Measurements from ENCODE around the gene KRTAP10-9.
A peak's percentile ranks its signal among the peaks of the same experiment; 100 is the strongest.
"Not testable (repeated sequence)": the region's sequence is repeated elsewhere in the genome, so short reads cannot be mapped to it uniquely, and the experiment has no call there.

The KRTAP10-9 gene

DNA sequence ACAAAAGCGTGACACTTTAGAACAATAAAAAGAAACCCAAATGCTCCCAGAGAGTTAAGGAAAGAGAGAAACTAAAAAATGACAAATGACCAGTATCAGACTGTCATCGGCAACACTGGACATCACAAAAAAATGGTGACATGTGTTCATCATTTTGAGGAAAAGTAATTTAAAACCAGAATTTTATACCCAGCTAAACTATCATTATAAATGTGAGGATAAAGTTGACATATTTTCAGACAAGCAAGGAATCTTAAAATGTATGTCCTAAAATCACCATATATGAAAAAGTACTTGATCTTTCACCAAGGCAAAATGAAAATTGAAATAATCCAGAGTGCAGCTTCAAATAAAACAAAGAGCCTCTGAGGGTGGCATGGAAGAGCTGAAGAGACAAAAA is 18.0 kb downstream of the KRTAP10-9 start:
- DNase-seq, result no peak

DNA sequence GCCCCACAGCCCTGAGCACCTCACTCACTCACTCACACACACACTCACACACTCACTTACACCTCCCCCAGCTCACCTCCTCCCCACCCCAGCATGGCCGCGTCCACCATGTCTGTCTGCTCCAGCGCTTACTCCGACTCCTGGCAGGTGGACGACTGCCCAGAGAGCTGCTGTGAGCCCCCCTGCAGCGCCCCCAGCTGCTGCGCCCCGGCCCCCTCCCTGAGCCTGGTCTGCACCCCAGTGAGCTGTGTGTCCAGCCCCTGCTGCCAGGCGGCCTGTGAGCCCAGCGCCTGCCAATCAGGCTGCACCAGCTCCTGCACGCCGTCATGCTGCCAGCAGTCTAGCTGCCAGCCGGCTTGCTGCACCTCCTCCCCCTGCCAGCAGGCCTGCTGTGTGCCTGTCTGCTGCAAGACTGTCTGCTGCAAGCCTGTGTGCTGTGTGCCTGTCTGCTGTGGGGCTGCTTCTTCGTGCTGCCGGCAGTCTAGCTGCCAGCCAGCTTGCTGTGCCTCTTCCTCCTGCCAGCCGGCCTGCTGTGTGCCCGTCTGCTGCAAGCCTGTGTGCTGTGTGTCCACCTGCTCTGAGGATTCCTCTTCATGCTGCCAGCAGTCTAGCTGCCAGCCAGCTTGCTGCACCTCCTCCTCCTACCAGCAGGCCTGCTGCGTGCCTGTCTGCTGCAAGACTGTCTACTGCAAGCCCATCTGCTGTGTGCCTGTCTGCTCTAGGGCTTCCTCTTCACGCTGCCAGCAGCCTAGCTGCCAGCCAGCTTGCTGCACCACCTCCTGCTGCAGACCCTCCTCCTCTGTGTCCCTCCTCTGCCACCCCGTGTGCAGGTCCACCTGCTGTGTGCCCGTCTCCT is 19.7 kb downstream of the KRTAP10-9 start, which contains the start of gene KRTAP10-11:
Gene KRTAP10-11 (plus strand): TSS at position 49 of the 856 bp plus-strand sequence. CDS start 45 bp downstream, at position 94.
- DNase-seq, result not testable (repeated sequence)

DNA sequence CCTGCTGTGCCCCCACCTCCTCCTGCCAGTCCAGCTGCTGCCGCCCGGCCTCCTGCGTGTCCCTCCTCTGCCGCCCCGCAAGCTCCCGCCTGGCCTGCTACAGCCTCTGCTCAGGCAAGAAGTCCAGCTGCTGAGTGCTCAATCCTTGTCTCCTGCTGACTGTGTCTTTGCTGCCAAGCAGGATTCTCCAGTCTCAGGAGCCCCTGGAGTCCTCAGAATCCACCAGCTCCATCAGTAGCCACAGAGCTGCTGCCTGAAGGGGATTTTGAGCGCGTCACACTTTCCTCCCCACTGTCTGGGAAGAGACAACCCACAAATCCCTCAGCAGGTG is 20.3 kb downstream of the KRTAP10-9 start:
- DNase-seq, result no peak

DNA sequence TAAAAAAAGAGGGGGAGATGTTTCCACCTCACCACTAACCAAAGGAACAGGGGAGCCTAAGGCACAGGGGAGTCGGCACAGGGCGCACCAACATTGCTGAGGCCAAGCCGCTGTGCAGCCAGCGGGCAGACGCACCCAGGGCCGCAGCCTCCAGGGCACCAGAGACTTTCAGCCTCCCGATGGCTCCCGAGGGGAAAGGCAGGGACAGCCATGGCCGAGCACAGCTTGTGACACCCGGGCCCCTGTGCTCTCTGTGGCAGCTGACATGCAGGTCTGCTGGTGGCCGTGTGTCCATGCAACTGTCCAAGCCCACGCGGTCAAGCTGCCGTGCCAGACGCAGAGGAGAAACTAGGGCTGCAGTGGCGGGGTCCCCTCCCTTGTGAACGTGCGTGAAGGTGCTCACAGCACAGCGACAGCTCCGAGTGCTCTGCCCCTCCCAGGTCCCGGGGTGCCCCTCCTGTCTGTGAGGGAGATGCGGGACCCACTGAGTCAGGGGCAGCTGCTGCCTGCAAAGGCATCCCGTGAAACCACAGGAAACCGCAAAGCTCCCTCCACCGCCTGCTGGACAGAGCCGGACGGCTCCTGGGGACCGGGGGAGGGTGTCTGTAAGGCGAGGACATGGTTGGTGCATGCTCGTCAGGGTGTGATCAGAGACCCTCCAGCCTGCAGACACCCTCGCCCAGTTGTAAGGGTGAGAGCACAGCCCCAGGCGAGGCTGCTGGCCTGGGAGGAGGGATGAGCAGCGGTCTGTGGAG is 21.8 kb downstream of the KRTAP10-9 start:
- DNase-seq, result no peak

DNA sequence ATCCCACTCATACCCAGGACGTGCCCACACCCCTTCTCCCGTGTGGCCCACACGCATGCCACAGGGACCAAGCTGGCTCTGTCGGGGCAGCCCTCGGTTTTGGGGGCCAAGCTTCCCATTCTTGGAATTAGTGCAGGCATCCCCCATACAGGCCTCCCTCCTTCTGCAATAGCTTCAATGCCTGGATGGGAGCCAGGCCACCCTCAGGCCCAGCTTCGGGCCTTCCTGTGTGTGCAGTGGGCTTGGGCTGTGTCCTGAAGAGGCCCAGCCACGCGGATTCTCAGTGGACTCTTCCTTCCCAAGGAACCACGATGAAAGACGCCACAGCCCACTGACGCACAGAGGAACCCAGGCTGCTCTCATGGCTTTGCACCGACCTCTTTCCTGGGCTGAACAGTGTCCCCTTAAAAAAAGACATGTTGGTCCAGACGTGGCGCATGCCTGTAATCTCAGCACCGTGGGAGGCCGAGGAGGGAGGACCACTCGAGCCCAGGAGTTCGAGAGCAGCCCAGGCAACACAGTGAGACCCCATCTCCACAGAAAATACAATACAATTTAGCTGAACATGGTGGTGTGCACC is 22.7 kb downstream of the KRTAP10-9 start:
- no peak for DNase-seq

DNA sequence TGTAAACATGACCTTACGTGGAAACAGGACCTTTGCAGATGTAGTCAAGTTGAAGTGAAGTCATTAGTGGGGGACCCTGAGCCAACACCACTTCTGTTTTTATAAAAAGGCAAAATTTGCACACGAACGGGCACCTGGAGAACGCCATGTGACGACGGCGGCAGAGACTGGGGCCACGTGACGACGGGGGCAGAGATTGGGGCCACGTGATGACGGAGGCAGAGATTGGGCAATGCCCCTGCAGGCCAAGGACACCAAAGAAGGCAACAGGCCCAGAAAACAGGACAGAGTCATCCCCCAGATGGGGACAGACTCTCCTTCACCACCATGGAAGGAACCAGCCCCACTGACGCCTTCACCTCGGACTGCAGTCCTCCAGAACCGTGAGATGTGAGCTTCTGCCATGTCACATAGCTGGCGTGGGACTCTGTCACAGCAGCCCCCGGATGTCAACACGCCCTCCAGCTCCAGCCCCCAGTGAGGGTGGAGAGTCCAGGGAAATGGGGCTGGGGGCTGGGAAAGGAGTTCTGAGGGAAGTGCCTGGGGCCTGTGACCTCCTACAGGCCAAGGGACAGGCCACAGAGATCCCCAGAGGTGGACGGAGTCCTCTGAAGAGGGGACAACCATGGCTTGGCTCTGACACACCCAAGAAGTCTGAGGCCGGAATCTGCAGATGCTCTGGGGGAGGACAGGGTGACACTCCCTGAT is 23.5 kb downstream of the KRTAP10-9 start:
- no peak for DNase-seq

DNA sequence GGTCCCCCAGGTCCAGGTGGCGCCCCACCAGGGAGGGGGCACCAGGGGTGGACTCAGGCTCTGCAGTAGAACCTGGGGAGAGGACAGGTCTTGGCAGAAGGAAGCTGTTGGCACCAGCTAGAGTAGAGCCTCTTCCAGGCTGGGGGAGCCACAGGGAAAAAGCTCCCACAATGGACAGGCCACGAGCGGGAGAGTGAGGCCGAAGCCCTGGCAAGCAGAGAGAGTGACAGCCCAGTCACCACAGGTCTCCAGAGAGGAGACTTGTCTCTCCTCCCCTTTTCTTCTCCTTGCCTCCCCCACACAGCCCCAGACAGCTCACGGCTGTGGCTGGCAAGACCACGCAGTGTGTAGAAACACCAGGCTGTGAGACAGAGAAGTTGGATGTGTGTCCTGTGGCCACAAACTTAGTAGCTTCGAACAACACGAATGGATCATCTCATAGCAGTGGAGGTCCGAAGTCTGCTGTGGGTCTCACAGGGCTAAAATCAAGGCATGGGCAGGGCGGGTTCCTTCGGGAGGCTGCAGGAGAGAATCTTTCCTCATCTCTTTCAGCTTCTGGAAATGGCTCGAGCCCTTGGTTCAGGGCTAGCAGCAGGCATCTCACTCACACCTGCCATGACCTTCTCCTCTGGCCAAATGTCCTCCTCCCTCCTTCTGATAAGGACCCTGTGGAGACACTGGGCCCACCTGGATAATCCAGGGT is 24.2 kb downstream of the KRTAP10-9 start:
- no peak for DNase-seq

DNA sequence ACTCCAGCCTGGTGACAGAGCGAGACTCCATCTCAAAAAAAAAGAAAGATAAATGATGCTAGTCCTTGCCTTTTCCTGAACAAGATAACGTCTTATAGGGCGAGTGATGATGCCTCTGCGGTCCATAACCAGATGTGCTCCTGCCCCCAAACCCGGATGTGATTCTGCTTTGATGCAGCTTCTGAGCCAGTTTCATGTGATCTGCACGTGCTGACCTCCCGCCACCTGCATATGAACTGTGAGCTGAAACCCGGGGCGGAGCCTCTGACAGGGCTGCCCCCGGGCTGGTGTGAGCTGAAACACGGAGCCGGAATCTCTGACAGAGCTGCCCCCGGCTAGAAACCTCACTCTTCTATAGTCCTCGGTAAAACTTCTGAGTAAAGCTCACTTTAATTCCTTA is 26.2 kb downstream of the KRTAP10-9 start:
- DNase-seq, result no peak

DNA sequence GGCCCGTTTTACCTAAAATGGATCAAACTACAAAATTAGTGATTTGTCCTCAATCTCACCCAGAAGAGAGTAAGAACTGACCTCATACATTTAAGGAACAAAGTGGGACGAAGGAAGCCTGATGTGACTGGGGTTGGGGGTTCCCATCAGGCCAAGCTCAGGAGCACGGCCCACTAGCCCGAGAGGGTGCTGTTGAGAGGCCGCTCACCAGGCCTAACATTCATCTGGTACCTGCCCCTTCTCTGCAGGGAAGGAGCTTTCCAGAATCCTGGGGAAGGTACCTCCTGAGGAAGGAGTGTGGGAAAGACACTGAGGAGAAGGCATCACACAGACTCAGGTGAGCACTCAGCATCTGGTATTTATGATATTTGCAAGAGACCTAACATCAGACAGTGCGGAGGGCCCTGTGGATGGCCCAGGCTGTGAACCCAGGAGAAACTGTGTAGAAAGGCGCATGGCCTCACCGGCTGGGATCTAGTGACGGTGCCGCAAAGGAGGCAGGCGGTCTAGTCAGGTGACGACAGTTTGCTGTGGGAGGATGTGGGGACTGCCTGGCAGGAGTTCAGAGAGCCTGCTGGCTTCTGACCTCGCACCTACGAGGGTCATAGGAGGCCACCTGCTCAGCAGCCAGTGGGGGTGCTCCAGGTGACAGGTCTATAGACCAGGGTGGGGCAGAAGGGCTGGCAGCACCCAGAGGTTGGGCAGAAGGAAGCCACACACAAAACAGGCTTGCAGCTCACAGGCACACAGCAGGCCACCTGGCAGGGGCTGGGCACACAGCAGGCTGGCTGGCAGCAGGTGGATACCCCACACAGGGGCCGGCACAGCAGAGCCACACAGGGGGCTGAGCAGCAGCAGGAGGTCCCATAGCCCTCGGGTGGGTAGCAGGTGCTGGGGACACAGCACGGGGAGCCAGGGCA is 27.0 kb downstream of the KRTAP10-9 start:
- peak; percentile 64 for DNase-seq

DNA sequence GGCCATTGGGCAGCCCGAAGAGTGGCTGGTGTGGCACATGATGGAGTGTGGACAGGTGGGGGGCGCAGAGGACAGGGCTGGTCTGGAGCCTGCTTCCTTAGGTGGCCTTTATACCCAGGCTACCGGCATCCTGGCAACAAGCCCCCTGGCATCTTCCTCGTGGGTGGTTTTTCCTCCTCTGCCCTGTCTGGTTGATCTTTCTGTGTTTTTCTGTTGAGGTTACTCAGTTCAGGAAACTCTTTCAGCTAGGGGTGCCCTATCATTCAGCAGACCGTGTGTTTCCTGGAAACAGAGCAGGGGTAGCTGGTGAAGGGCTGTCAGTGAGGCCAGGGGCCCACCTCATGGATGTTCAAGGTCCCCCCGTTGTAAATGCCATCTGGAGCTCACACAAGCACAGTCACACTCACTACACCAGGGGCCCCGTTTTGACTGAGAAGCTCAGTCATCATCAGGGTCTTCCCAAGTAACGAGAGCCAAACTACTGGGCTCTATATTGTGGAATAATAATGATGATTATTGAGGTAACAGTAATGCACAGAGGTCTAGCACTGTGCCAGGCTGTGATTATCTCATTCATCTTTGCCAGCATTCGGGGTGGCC is 27.8 kb downstream of the KRTAP10-9 start, which contains the start of gene KRTAP12-4:
Gene KRTAP12-4 (minus strand): TSS at position 84 of the 600 bp plus-strand sequence. CDS start 45 bp downstream, at position 39.
- DNase-seq, result no peak

DNA sequence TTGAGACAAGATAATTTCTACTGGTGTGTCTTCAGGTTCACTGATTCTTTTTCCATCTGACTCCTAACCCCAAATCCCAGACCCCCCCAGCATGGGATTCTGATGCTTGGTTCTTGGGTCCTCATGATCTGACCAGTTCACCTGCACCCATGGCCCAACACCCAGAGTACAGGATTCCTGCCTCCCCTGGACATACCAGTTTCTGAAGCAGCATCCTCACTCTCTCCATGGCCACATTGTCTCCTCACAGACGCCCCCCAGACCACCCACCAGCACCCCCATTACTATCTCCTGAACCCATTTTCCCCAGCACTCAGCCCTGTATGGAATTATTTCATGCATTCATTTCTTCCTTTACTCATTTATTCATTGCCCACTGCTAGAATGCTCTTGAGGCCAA is 30.0 kb downstream of the KRTAP10-9 start:
- DNase-seq, result no peak

DNA sequence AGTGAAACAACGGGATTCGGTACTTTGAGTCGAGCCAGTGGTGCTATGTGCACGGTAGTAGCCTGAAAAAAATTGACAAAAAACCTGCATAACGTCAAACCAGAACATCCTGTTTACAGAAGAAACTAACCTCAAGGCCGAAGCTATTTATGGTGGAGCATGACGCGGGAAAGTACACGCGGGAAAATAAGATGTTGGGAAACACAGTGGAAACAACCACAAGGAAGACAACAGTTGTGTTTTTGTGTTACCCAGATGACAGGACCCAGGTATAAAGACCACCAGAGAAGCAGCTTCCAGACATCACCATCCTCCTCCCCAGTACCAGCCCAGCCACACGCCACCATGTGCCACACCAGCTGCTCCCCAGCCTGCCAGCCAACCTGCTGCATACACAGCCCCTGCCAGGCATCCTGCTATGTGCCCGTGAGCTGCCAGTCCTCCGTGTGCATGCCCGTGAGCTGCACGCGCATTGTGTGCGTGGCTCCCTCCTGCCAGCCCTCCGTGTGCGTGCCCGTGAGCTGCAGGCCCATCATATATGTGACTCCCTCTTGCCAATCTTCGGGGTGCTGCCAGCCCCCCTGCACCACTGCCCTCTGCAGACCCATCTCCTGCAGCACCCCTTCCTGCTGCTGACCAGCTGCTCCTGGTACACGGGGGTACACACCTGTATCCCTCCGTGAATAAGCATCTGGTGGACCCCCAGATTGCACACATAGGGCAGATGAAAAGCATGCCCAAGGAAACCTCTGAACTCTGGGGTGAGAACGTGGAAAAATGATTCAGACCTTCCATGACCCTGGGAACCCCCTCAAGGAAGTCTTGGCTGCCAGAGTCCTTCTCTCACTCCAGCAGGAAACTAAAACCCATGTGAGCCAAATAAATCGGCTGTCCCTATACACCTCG is 31.0 kb downstream of the KRTAP10-9 start, which contains the start of gene KRTAP12-3:
Gene KRTAP12-3 (plus strand): TSS at position 298 of the 906 bp plus-strand sequence. CDS start 48 bp downstream, at position 346.
- peak; percentile 59 for DNase-seq

DNA sequence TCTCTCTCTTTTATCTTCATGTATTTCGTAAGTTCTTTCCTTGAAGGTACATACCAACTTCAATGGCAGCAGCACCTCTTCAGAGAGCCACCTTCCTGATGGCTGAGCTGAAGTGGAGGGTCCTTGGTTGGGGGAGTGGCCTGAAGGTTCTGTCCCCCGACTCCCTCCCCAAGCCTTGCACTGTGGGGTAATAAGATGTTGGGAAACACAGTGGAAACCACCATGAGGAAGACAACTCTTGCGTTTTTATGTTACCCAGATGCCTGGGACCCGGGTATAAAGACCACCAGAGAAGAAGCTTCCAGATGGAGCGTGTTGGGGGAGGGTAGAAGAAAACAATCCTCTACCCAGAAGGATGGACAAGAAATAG is 31.6 kb downstream of the KRTAP10-9 start:
- DNase-seq, result no peak

DNA sequence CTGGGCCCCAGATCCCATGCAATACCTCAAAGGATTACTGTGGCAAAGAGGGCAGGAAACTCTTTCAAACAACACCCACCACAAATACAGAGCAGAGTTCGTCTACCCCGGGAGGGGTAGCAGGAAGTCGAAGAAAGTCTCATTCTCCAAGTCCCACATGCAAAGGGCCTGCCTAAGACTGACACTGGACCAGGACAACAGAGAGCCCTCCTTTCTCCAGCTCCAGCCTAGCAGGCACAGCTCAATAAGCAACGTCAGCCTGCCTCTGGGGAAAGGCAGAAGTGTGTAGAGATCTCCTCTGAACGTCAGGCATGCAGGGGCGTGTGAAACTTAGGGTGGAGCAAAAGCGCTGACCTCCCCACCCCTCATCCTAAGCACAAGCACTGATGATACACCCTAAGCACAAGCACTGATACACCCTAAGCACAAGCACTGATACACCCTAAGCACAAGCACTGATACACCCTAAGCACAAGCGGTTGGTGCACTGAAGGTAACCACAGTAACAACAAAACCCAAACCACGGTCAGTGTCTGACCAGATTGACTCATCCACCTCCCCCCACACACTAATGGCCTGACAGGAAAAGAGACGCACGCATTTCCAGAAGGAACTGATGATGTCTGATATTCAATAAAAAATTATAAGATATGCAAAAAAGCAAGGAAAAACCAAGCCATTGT is 32.2 kb downstream of the KRTAP10-9 start:
- peak; percentile 18 for DNase-seq

DNA sequence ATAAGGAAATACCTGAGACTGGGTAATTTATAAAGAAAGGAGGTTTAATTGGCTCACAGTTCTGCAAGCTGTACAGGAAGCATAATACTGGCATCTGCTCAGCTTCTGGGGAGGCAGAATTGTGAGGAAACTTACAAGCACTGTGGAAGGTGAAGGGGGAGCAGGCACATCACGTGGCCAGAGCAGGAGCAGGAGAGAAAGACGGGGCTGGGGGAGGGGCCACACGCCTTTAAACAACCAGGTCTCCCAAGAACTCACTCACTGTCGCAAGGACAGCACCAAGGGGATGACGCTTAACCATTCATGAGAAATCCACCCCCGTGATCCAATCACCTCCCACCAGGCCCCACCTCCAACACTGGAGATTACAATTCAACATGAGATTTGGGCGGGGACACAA is 34.7 kb downstream of the KRTAP10-9 start:
- not testable (repeated sequence) for DNase-seq

DNA sequence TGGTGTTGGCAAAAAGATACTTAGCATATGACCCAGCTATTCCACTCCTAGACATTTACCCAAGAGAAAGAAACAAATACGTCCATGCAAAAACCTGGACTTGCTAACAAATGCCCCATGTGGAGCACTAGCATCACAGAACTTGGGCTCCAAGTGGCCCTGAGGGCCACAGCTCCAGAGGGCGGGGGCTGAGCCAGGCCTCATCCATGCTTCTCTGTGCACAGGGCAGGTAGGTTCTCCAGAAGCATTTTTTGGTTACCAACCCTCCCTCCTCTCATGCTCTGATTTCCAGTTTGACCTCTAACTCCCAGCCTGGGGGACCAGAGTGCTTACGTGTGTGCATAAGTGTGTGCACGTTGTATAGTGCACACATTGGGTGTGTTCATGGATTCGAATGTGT is 37.8 kb downstream of the KRTAP10-9 start:
- no peak for DNase-seq

DNA sequence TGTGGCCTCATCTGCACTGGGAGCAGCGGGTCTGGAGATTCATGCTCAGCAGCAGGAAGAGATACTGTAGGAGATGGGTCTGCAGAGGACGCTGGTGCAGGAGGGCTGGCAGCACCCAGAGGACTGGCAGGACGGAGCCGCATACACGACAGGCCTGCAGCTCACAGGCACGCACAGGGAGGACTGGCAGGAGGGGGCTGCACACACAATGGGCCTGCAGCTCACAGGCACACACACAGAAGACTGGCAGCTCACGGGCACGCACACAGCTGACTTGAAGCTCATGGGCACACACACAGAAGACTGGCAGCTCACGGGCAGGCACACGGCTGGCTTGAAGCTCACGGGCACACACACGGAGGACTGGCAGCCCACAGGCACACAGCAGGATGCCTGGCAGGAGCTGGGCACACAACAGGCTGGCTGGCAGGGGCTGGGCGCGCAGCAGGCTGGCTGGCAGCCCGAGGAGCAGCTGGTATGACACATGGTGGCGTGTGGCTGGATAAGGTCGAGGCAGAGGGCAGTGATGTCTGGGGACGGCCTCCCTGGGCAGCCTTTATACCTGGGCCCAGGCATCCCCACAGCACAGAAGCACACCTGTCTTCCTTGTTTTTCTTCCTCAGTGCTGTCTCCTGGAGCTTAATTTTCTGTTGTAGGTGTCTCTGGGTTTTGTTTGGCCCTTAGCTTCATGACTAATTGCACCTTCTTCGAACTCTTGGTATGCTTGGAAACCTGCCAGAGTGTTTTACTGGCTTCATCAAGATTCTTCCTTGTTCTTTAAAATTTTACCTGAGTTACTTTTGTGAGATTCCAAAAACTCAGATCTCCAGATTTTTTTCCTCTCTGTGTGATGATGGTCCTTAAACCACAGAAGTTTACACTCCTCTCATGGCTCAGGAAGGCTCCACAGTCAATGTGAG is 39.8 kb downstream of the KRTAP10-9 start, which contains the start of gene KRTAP12-2:
Gene KRTAP12-2 (minus strand): TSS at position 527 of the 920 bp plus-strand sequence. CDS start 41 bp downstream, at position 486.
- no peak for DNase-seq

DNA sequence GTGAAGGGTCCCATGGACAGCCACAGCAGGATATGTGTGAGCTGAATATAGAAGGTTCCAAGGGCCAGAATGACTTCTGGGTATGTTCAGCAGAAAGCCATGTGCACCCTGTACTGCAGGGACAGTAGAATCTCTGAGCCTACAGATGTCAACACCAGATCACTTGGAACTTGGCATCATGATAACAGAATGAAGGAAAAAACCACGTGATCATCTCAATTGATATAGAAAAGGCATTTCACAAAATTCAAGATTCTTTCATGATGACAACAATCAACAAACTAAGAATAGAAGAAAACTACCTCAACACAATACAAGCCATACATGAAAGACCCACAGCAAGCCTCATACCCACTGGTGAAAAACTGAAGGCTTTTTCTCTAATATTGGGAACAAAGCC is 40.7 kb downstream of the KRTAP10-9 start:
- DNase-seq, result no peak

Data from activated effector memory CD4-positive, alpha-beta T cell treated with Interleukin-2 at 50 U/mL for 16 hours (primary cell).